ENCODE results near the gene NOTUM. TPM values are rescaled to one million over a fixed set of nuclear protein-coding genes. Genes with fewer than 3 reads are reported as not detected.

The NOTUM gene
- total and polyA plus RNA-seq, 12 donors = 0.07 to 9.7 (median 0.69) TPM; not detected in 3

DNA sequence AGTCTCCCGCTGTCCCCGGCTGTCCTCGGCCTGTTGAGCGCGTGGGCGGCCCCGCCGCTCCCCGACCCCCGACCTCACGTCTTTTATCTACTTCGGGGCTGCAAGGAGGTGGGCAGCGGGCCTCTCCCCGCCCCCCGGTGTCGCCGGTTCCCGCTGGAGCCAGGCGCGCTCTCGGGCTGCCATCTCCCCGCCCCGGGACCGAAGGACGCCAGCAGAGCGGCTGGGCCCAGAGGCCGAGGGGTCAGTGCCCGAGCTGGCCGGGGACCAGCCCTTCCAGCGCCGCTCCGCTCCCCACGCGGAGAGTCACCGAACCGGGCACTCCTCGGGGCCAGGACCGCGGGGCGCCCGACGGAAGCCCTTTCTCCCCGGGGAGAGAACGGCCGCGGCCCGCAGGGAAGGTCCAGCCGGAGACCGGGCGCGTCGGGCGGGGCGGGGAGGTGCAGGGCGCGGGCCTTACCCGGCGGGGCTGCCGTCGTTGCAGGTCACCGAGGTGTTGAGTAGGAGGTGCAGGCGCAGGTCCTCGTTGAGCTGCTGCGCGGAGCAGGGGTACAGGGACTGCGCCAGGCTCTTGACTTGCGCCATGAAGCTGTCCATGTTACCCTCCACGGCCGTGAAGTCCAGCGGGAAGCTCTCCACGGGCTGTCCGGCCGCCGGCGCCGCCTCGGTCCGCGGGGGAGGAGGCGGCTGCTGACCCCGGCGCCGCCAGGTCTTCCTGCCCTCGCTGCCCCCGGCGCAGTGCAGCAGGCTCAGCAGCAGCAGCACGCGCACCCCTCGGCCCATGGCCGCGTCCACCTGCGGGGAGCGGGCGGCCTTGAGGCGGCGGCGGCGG, 643 bp downstream of the NOTUM start:
- TF ChIP-seq, protein P1, sequence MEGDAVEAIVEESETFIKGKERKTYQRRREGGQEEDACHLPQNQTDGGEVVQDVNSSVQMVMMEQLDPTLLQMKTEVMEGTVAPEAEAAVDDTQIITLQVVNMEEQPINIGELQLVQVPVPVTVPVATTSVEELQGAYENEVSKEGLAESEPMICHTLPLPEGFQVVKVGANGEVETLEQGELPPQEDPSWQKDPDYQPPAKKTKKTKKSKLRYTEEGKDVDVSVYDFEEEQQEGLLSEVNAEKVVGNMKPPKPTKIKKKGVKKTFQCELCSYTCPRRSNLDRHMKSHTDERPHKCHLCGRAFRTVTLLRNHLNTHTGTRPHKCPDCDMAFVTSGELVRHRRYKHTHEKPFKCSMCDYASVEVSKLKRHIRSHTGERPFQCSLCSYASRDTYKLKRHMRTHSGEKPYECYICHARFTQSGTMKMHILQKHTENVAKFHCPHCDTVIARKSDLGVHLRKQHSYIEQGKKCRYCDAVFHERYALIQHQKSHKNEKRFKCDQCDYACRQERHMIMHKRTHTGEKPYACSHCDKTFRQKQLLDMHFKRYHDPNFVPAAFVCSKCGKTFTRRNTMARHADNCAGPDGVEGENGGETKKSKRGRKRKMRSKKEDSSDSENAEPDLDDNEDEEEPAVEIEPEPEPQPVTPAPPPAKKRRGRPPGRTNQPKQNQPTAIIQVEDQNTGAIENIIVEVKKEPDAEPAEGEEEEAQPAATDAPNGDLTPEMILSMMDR (IDR thresholded peaks at IDR 0.05) = peak in 1 of 6 experiments; percentile 2
- TF ChIP-seq POLR2A (IDR thresholded peaks at IDR 0.05) = no peak
- peaks cover 9 to 11% of the 10 kb centered on the region in 2 donors for H3K4me1 ChIP-seq (replicated peaks in 1 of 2)
- WGBS, 4 donors = 2 to 3% (median 2%) methylated on average over 12 to 98 of the region's 98 CpGs; no CpG with 5 or more reads in 1 of the 4 donors
- peak in 1 of 7 donors; percentile 54 for DNase-seq
- no peak overlapping the region for H3K27ac ChIP-seq
- no peaks in the 10 kb centered on the region for H3K9me3 ChIP-seq (replicated peaks in 1 of 3)
- peak overlapping the region in 1 of 4 donors; percentile 61 for H3K4me3 ChIP-seq
- H3K27me3 ChIP-seq = peaks cover 35% of the 10 kb centered on the region
- intact Hi-C loops (cut with DNase I) = loop anchor here in 1 of 2 donors (2.0 kb wide), 1 partner anchor 60 kb away; no protein-coding TSS in a partner anchor
- no peaks in the 10 kb centered on the region for H3K36me3 ChIP-seq (replicated peaks in 1 of 2)

DNA sequence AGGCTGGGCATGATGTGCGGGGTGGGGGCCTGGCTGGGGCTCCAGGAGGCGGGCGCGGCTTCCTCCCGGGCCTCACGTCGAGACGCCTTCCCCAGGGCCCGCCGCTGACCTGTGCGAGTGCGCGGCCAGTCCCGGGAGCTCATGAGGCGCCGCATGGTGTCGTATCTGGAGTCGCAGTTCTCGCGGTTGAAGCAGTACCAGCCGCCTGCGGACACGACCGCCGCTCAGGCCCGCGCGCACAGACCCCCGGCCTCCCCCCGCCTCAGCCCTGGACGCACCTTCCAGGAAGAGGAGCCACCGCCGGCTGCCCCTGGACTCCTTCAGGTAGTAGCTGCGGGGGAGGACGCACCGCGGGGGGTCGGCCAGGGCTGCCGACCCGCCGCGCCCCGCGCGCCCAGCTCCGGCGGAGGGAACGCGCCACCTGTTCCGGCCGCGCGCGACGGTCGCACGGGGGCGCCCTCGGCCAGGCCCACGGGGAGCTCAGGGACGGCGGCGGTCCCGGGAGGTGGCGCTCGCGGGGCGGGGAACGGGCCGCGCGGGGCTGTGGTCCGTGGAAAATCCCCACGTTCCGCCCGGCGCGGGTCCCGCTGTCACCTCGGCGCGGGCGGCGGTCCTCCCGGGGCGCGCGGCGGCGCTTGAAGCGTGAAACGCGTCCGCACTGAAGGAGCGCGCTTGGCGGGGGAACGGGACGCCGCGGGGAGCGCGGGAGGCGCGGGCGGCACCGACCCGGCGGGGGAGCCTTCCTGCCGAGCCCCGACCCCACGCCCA, 1.4 kb downstream of the NOTUM start:
- 0 to 3% (median 0%) methylated on average over 7 to 110 of the region's 112 CpGs for WGBS, 4 donors
- peak; percentile 47 to 80 (median 70) for DNase-seq
- no peaks in the 10 kb centered on the region for H3K9me3 ChIP-seq (replicated peaks in 1 of 3)
- intact Hi-C loops (cut with DNase I) = loop anchor here (2.0 kb wide), 1 partner anchor 61 kb away; no protein-coding TSS in a partner anchor
- no peak overlapping the region for H3K27ac ChIP-seq
- H3K4me1 ChIP-seq (replicated peaks in 1 of 2) = peaks cover 9 to 11% of the 10 kb centered on the region in 2 donors
- H3K4me3 ChIP-seq = peak overlapping the region in 1 of 4 donors; percentile 61
- peaks cover 35% of the 10 kb centered on the region for H3K27me3 ChIP-seq
- H3K36me3 ChIP-seq (replicated peaks in 1 of 2) = no peaks in the 10 kb centered on the region
- TF ChIP-seq, protein P1 (IDR thresholded peaks at IDR 0.05) = peak in 3 of 6 experiments; percentile 87 to 99 (median 97)
- no peak for TF ChIP-seq POLR2A (IDR thresholded peaks at IDR 0.05)

DNA sequence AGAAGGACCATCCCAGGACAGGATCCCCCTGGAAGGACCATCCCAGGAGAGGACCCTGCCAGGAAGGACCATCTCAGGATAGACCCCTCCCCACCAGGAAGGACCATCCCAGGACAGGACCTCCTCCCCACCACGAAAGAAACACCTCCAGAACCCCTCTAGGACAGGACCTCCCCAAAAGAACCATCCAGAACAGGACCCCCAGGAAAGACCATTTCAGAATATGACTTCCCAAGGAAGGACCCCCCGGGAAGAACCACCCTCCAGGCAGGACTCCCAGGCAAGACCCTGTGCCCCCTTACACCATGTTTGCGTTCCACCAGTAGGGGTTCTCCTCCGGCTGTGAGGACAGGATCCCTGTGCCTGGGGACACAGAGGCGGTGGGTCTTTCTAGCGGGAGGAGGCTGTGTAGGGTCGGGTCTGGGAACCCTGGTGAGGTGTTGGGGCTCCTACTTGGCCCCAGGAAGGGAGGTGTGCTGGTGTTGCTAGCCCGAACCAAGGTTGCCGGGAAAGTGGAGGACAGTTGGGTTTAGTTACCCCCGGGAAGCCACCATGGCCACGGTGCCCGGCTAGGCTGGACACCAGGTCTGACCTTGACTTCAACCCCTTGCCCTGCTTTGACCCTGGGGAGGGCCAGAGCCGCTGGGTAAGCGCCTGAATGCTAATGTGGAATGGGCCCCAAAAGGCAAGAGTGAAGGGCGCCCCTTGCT, 2.2 kb downstream of the NOTUM start:
- Histone ChIP-seq H3K4me3 (peak overlapping the region in 1 of 4 donors; percentile 61), H3K27me3 (peaks cover 35% of the 10 kb centered on the region), H3K36me3 (replicated peaks in 1 of 2) (no peaks in the 10 kb centered on the region), H3K9me3 (replicated peaks in 1 of 3) (no peaks in the 10 kb centered on the region), H3K4me1 (replicated peaks in 1 of 2) (peaks cover 9 to 11% of the 10 kb centered on the region in 2 donors), H3K27ac (no peak overlapping the region)
- no peak for TF ChIP-seq POLR2A (IDR thresholded peaks at IDR 0.05)
- TF ChIP-seq, protein P1 (IDR thresholded peaks at IDR 0.05) = no peak
- intact Hi-C loops (cut with DNase I) = loop anchor here in 1 of 2 donors (2.0 kb wide), 1 partner anchor 62 kb away; no protein-coding TSS in a partner anchor
- DNase-seq = no peak
- WGBS, 4 donors = 48 to 80% (median 56%) methylated on average over 7 to 15 of the region's 15 CpGs
